Esophagus squamous epithelium (tissue), 5 donors: ENCODE results near the gene AGBL1. TPM values are rescaled to one million over a fixed set of nuclear protein-coding genes. Genes with fewer than 3 reads are reported as not detected.

Experiments
- DNase-seq: peaks from one replicate; lab custom pipeline; 2025; lab: John Stamatoyannopoulos, UW
- H3K27ac ChIP-seq, 4 donors: fragments of 200-600 bp; sonication (generic); one replicate each; pipeline ENCODE4 v1.5.1; 2016 to 2019; ENCODE audit warnings: mild to moderate bottlenecking in 1 of 4
- H3K27me3 ChIP-seq, 4 donors: fragments of 200-600 bp; sonication (generic); 1 replicate in 3 of 4; 2 replicates in 1 of 4; pipeline versions ENCODE4 v1.5.1 to v1.6.0; 2017 to 2021; ENCODE audit warnings: antibody characterized with exemption in 1 of 4
- H3K36me3 ChIP-seq, 3 donors: fragments of 200-600 bp; sonication (generic); one replicate each; pipeline ENCODE4 v1.5.1; 2016 to 2019
- H3K4me1 ChIP-seq, 3 donors: fragments of 200-600 bp; sonication (generic); one replicate each; pipeline ENCODE4 v1.5.1; 2017 to 2019
- H3K4me3 ChIP-seq, 4 donors: fragments of 200-600 bp; sonication (generic); 1 replicate in 3 of 4; 2 replicates in 1 of 4; pipeline ENCODE4 v1.5.1; 2016 to 2019; ENCODE audit warnings: mild to moderate bottlenecking in 2 of 4, moderate library complexity in 1 of 4
- H3K9me3 ChIP-seq, 3 donors: fragments of 200-600 bp; sonication (generic); one replicate each; pipeline ENCODE4 v1.5.1; 2016 to 2019
- POLR2A ChIP-seq, 4 donors: fragments of 450-650 bp; IDR thresholded peaks; one replicate each; pipeline ENCODE4 v1.6.1; 2017; ENCODE audit warnings: antibody characterized with exemption in 4 of 4, mild to moderate bottlenecking in 4 of 4, moderate library complexity in 3 of 4
- WGBS, 2 donors: methylation state at CpG; one replicate each; pipeline ENCODE4 v1.1.5; 2018; 5-methylcytosine and 5-hydroxymethylcytosine counted together
- intact Hi-C: fragments of 100-400 bp; cut with DNase I; formaldehyde crosslinking; loops from one replicate; pipeline ENCODE4 v1.15.0; 2022
- total RNA-seq, 4 donors: library from RNA; depleted of rRNA; stranded (reverse); fragments of >200 nt; gene quantifications; one replicate each; pipeline ENCODE4 v1.1.0, GENCODE V29; 2016
- TF ChIP-seq, protein P1 (sequence below), 6 experiments: fragments of 450-650 bp in 4 of 6; fragments of 200-600 bp in 2 of 6; sonication (generic) in 2 of 6; IDR thresholded peaks; one replicate each; pipeline ENCODE4 v1.5.1; 2016 to 2019; ENCODE audit warnings: antibody characterized with exemption in 6 of 6, mild to moderate bottlenecking in 4 of 6, moderate library complexity in 4 of 6
- donor health status: DM: yes; HTN: yes; CAD: no.

Gene AGBL1
- total RNA-seq, 4 donors from 2014 or later, result 0.11 to 0.21 (median 0.19) TPM; not detected in 1

DNA sequence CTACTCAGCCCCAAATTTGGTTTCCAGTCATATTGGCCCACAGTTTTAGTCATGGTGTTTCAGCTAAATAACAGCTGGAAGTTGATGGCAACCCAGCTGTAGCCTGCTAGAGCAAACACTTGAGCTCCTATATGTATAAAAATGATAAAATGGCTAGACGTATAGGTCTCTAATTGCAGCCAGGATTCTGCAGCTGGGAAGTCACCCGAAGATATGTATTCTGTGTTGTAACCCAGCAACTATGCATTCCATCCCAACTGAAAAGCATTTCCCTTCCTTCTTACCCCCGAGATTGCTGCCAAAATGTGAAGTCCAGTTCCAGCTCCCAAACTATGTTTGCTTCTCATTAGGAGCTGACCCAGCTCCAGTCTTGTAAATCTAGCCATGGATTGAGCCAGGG is 408.4 kb downstream of the AGBL1 start:
- TF ChIP-seq POLR2A (IDR thresholded peaks at IDR 0.05), result no peak
- TF ChIP-seq, protein P1, sequence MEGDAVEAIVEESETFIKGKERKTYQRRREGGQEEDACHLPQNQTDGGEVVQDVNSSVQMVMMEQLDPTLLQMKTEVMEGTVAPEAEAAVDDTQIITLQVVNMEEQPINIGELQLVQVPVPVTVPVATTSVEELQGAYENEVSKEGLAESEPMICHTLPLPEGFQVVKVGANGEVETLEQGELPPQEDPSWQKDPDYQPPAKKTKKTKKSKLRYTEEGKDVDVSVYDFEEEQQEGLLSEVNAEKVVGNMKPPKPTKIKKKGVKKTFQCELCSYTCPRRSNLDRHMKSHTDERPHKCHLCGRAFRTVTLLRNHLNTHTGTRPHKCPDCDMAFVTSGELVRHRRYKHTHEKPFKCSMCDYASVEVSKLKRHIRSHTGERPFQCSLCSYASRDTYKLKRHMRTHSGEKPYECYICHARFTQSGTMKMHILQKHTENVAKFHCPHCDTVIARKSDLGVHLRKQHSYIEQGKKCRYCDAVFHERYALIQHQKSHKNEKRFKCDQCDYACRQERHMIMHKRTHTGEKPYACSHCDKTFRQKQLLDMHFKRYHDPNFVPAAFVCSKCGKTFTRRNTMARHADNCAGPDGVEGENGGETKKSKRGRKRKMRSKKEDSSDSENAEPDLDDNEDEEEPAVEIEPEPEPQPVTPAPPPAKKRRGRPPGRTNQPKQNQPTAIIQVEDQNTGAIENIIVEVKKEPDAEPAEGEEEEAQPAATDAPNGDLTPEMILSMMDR (IDR thresholded peaks at IDR 0.05), result no peak
- DNase-seq, result no peak
- Histone ChIP-seq H3K9me3 (no peaks in the 10 kb centered on the region), H3K27ac (no peak overlapping the region), H3K36me3 (no peaks in the 10 kb centered on the region), H3K27me3 (no peaks in the 10 kb centered on the region), H3K4me3 (no peak overlapping the region), H3K4me1 (peaks cover 0 to 5% (median 0%) of the 10 kb centered on the region in 3 donors)
- intact Hi-C loops, result no loop called here
- WGBS, 2 donors, result 44 to 82% methylated on average over 3 of the region's 3 CpGs

DNA sequence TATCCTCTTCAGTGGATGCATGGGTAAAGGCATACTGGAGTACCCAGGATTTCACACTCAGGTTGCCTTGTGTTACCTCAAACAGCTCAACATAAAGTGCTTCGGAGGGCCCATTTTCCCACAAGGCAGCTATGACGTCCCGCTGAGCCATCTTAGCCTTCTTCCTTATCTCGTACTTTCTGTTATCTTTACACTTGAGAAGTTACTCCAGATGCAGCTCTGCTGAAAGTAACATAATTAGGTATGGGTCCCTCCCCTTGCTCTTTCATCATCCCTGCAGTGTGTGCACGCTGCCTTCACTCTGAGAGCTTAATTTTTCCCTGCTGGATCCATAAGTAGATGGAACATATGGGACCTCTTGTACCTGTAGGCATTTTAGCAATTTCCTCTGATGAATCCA is 410.3 kb downstream of the AGBL1 start:
- intact Hi-C loops, result no loop called here
- WGBS, 2 donors, result 71 to 75% methylated on average over 5 of the region's 5 CpGs

DNA sequence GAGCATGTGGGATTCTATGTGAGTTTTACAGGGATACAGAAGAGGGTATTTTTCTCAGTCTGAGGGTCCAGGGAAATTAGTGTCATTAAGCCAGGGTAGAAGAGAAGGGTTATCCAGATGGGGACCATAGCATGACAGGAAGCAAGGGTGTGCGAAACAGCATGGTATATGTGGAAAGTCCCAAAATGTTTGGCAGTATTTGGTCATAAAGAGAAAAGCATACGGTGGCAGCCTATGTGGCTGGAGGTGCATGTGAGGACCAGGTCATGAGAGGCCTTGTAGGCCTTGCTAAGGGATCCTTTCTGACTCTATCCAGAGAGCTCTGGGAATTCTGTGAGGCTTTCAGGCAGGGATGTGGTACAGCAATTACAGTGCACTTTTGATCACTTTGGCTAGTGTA is 411.4 kb downstream of the AGBL1 start:
- no peaks in the 10 kb centered on the region for H3K36me3 ChIP-seq
- H3K27ac ChIP-seq, result no peak overlapping the region
- WGBS, 2 donors, result 67 to 88% methylated on average over 2 of the region's 2 CpGs
- H3K27me3 ChIP-seq, result no peaks in the 10 kb centered on the region
- intact Hi-C loops, result no loop called here
- DNase-seq, result no peak
- H3K4me1 ChIP-seq, result peaks cover 0 to 5% (median 0%) of the 10 kb centered on the region in 3 donors
- TF ChIP-seq, protein P1 (IDR thresholded peaks at IDR 0.05), result no peak
- no peak for TF ChIP-seq POLR2A (IDR thresholded peaks at IDR 0.05)
- no peak overlapping the region for H3K4me3 ChIP-seq
- no peaks in the 10 kb centered on the region for H3K9me3 ChIP-seq

More for the DNA sequence above, 410.3 kb downstream of the AGBL1 start:
- Histone ChIP-seq H3K4me1 (peaks cover 0 to 5% (median 0%) of the 10 kb centered on the region in 3 donors), H3K36me3 (no peaks in the 10 kb centered on the region), H3K27ac (no peak overlapping the region), H3K4me3 (no peak overlapping the region), H3K27me3 (no peaks in the 10 kb centered on the region), H3K9me3 (no peaks in the 10 kb centered on the region)
- no peak for DNase-seq
- TF ChIP-seq POLR2A (IDR thresholded peaks at IDR 0.05), result no peak
- TF ChIP-seq, protein P1 (IDR thresholded peaks at IDR 0.05), result no peak

DNA sequence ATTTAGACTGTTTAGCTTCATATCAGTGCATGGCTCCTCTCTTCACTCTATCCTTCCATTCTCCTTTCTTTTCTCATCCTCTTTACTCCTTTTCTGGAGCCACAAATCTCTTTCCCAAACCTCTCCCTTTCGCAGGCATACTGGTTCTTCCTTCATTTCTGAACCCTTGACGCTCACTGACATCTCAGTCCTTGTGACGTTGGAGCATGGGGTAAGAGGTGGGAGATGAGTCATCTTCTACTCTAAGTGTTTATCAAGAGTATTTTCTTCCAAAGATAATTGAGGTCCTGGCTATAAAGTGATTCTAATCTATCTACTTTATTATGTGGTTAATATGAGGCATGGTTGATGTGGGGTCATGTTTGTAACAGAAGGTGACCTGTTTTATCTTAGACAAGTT is 414.2 kb downstream of the AGBL1 start:
- Histone ChIP-seq H3K4me1 (peaks cover 0 to 5% (median 0%) of the 10 kb centered on the region in 3 donors), H3K27ac (no peak overlapping the region), H3K27me3 (no peaks in the 10 kb centered on the region), H3K36me3 (no peaks in the 10 kb centered on the region), H3K4me3 (no peak overlapping the region), H3K9me3 (no peaks in the 10 kb centered on the region)
- no peak for TF ChIP-seq POLR2A (IDR thresholded peaks at IDR 0.05)
- TF ChIP-seq, protein P1 (IDR thresholded peaks at IDR 0.05), result no peak
- intact Hi-C loops, result no loop called here
- WGBS, 2 donors, result 51 to 62% methylated on average over 3 of the region's 3 CpGs
- DNase-seq, result no peak

DNA sequence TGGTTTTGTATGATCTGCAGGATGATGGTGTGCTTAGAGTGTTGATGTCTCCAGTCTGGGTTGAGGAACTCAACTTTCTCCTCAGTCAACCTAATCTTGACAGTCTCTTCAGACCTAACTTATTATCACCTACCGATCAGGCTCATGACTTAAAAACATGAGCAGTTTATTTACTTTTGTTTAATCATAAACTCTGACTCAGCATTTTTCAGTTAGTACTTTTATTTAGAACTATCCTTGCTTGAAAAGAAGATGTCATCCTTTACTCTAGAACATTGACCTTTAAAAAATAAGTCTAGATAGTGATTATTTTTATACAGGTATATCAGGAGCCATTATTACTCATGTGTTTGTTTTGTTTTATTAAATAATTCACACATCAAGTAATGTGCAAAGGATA is 414.8 kb downstream of the AGBL1 start:
- H3K27ac ChIP-seq, result no peak overlapping the region
- H3K27me3 ChIP-seq, result no peaks in the 10 kb centered on the region
- DNase-seq, result no peak
- no peaks in the 10 kb centered on the region for H3K9me3 ChIP-seq
- no peaks in the 10 kb centered on the region for H3K36me3 ChIP-seq
- peaks cover 0 to 5% (median 0%) of the 10 kb centered on the region in 3 donors for H3K4me1 ChIP-seq
- 46 to 48% methylated on average over 1 of the region's 1 CpG for WGBS, 2 donors
- no peak overlapping the region for H3K4me3 ChIP-seq
- TF ChIP-seq POLR2A (IDR thresholded peaks at IDR 0.05), result no peak
- TF ChIP-seq, protein P1 (IDR thresholded peaks at IDR 0.05), result no peak
- intact Hi-C loops, result no loop called here
